ENCODE measurements around the gene C14orf132. TPM values are rescaled to one million over a fixed set of nuclear protein-coding genes. Genes with fewer than 3 reads are reported as not detected.

The C14orf132 gene
- total RNA-seq, 2 donors from 2014 or later, result 1.6 to 5.6 TPM

- TF ChIP-seq, protein P1, sequence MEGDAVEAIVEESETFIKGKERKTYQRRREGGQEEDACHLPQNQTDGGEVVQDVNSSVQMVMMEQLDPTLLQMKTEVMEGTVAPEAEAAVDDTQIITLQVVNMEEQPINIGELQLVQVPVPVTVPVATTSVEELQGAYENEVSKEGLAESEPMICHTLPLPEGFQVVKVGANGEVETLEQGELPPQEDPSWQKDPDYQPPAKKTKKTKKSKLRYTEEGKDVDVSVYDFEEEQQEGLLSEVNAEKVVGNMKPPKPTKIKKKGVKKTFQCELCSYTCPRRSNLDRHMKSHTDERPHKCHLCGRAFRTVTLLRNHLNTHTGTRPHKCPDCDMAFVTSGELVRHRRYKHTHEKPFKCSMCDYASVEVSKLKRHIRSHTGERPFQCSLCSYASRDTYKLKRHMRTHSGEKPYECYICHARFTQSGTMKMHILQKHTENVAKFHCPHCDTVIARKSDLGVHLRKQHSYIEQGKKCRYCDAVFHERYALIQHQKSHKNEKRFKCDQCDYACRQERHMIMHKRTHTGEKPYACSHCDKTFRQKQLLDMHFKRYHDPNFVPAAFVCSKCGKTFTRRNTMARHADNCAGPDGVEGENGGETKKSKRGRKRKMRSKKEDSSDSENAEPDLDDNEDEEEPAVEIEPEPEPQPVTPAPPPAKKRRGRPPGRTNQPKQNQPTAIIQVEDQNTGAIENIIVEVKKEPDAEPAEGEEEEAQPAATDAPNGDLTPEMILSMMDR (IDR thresholded peaks at IDR 0.05), result no peak
- H3K9me3 ChIP-seq, result no peaks in the 10 kb centered on the region
- no peak for DNase-seq (ENCODE audit: low spot score)
- no peak overlapping the region for H3K27ac ChIP-seq
- no peak overlapping the region for H3K4me3 ChIP-seq
- no peaks in the 10 kb centered on the region for H3K27me3 ChIP-seq
- no peaks in the 10 kb centered on the region for H3K36me3 ChIP-seq
- H3K4me1 ChIP-seq, result peaks cover 0 to 21% of the 10 kb centered on the region in 2 donors
These were observed 53.8 kb downstream of the C14orf132 start for GRCh38 chr14:96092936-96093335.

DNA sequence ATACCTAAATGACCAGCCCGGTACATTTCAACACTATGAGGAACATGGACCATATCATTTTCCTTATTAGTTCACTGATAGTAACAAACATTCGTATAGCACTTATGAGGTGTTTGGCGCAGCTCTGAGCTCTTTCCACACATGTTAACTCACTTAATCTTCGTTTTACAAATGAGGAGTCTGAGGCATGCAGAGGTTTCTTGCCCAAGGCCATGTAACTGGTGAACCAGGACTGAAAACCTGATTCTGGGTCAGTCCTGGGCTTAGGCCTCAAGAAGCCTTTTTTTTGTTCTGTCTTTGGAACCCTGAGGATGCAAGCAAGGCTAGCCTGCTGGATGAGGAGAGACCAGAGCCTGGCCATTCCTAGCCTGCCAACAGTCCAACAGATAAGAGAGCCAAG lies 55.0 kb downstream of the C14orf132 start:
- Histone ChIP-seq H3K27me3 (no peaks in the 10 kb centered on the region), H3K9me3 (no peaks in the 10 kb centered on the region), H3K27ac (no peak overlapping the region), H3K36me3 (no peaks in the 10 kb centered on the region), H3K4me3 (no peak overlapping the region), H3K4me1 (peaks cover 0 to 21% of the 10 kb centered on the region in 2 donors)
- TF ChIP-seq, protein P1 (IDR thresholded peaks at IDR 0.05), result no peak
- no peak for DNase-seq (ENCODE audit: low spot score)

- Histone ChIP-seq H3K4me3 (no peak overlapping the region), H3K27ac (no peak overlapping the region), H3K36me3 (no peaks in the 10 kb centered on the region), H3K27me3 (no peaks in the 10 kb centered on the region), H3K4me1 (peaks cover 0 to 21% of the 10 kb centered on the region in 2 donors), H3K9me3 (no peaks in the 10 kb centered on the region)
- DNase-seq (ENCODE audit: low spot score), result no peak
- TF ChIP-seq, protein P1 (IDR thresholded peaks at IDR 0.05), result no peak
These were observed 55.5 kb downstream of the C14orf132 start for GRCh38 chr14:96094656-96095055.

DNA sequence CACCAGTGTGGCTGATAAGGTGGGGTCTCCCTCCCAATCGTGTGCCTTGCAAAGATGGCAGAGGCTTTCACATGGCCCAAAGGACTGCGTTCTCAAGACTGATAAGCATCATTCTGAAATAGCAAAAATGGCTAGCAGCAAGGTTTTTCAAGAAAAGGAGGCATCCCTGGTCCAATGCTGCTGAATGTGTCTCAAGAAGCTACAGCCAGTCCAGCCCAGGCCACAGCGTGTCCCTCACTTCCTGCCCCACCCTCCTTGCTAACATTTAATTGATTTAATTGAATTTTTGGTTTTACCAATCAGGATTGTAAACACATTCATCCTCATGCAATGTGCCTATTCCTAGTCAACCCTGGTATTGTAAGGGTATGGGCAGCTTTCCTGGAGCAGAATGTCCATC lies 55.9 kb downstream of the C14orf132 start:
- no peak overlapping the region for H3K27ac ChIP-seq
- no peak for DNase-seq (ENCODE audit: low spot score)
- H3K4me3 ChIP-seq, result no peak overlapping the region
- no peaks in the 10 kb centered on the region for H3K27me3 ChIP-seq
- H3K9me3 ChIP-seq, result no peaks in the 10 kb centered on the region
- peaks cover 0 to 21% of the 10 kb centered on the region in 2 donors for H3K4me1 ChIP-seq
- no peaks in the 10 kb centered on the region for H3K36me3 ChIP-seq
- TF ChIP-seq, protein P1 (IDR thresholded peaks at IDR 0.05), result no peak

GRCh38 chr14:96095581-96096476 lies 56.7 kb downstream of the C14orf132 start:
- Histone ChIP-seq H3K36me3 (no peaks in the 10 kb centered on the region), H3K4me3 (no peak overlapping the region), H3K9me3 (no peaks in the 10 kb centered on the region), H3K27ac (no peak overlapping the region), H3K27me3 (no peaks in the 10 kb centered on the region), H3K4me1 (peaks cover 0 to 15% of the 10 kb centered on the region in 2 donors)
- TF ChIP-seq, protein P1 (IDR thresholded peaks at IDR 0.05), result no peak
- DNase-seq (ENCODE audit: low spot score), result no peak
